WERI-Rb-1 (cell line): ENCODE results near the gene KCNAB1.
"Not testable (repeated sequence)": the region's sequence is repeated elsewhere in the genome, so short reads cannot be mapped to it uniquely, and the experiment has no call there.

Experiments
- DNase-seq: peaks from one replicate; pipeline ENCODE4 v3.0.0-alpha.2; 2020
- H3K27ac ChIP-seq: fragments of 250-450 bp; sonication (Bioruptor Pico); 2 replicates; pipeline ENCODE4 v1.5.1; 2020; ENCODE audit warnings: mild to moderate bottlenecking, moderate library complexity
- H3K27me3 ChIP-seq: fragments of 250-450 bp; sonication (Bioruptor Pico); 2 replicates; pipeline ENCODE4 v1.5.1; 2021; ENCODE audit warnings: mild to moderate bottlenecking, low read depth, moderate library complexity; ENCODE audit not compliant: insufficient read depth, severe bottlenecking
- H3K36me3 ChIP-seq: fragments of 250-450 bp; sonication (Bioruptor Pico); 2 replicates; pipeline ENCODE4 v1.5.1; 2020; ENCODE audit warnings: mild to moderate bottlenecking, moderate library complexity
- H3K4me3 ChIP-seq: 2 replicates; pipeline ENCODE4 v1.5.1; 2011; ENCODE audit warnings: low read depth, mild to moderate bottlenecking, control low read depth, low read length
- H3K9me3 ChIP-seq: fragments of 250-450 bp; sonication (Bioruptor Pico); 2 replicates; pipeline ENCODE4 v1.5.1; 2021; ENCODE audit warnings: mild to moderate bottlenecking, moderate library complexity; ENCODE audit not compliant: severe bottlenecking
- TF ChIP-seq, protein P1 (sequence below): IDR thresholded peaks from 2 replicates; pipeline ENCODE4 v1.5.1; 2011; ENCODE audit warnings: low read depth, mild to moderate bottlenecking, control low read depth, inconsistent platforms, low read length

Gene KCNAB1

DNA sequence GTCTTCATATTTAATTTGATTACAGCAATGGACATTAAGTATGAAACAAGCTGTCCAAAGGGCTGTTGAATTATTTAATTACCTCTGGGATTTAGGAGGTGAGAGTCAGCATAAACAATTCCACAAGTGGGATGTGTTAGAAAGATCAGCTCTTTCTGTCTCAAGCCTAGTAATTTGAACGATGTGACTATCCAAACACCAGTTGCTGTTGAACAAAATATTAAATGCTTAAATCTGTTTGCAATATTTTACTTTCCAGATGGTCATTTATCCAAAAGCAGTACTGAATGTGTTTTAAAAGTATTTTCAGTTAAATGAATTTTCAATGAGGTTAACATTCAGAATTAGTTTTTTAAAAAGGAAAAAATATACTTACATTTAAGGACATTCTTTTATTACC, 12.7 kb downstream of the KCNAB1 start:
- Histone ChIP-seq H3K9me3 (no peaks in the 10 kb centered on the region), H3K4me3 (no peak overlapping the region), H3K36me3 (no peaks in the 10 kb centered on the region), H3K27ac (no peak overlapping the region), H3K27me3 (peaks cover 2% of the 10 kb centered on the region)
- TF ChIP-seq, protein P1, sequence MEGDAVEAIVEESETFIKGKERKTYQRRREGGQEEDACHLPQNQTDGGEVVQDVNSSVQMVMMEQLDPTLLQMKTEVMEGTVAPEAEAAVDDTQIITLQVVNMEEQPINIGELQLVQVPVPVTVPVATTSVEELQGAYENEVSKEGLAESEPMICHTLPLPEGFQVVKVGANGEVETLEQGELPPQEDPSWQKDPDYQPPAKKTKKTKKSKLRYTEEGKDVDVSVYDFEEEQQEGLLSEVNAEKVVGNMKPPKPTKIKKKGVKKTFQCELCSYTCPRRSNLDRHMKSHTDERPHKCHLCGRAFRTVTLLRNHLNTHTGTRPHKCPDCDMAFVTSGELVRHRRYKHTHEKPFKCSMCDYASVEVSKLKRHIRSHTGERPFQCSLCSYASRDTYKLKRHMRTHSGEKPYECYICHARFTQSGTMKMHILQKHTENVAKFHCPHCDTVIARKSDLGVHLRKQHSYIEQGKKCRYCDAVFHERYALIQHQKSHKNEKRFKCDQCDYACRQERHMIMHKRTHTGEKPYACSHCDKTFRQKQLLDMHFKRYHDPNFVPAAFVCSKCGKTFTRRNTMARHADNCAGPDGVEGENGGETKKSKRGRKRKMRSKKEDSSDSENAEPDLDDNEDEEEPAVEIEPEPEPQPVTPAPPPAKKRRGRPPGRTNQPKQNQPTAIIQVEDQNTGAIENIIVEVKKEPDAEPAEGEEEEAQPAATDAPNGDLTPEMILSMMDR = no peak
- DNase-seq = no peak

- no peak overlapping the region for H3K4me3 ChIP-seq
- no peak for DNase-seq
- H3K36me3 ChIP-seq = no peaks in the 10 kb centered on the region
- H3K27ac ChIP-seq = no peak overlapping the region
- H3K27me3 ChIP-seq = no peaks in the 10 kb centered on the region
- TF ChIP-seq, protein P1 = peak; percentile 19; the same call in 1 of the 2 replicates
- no peaks in the 10 kb centered on the region for H3K9me3 ChIP-seq
These were observed 15.7 kb downstream of the KCNAB1 start for GRCh38 chr3:156135921-156136638.

DNA sequence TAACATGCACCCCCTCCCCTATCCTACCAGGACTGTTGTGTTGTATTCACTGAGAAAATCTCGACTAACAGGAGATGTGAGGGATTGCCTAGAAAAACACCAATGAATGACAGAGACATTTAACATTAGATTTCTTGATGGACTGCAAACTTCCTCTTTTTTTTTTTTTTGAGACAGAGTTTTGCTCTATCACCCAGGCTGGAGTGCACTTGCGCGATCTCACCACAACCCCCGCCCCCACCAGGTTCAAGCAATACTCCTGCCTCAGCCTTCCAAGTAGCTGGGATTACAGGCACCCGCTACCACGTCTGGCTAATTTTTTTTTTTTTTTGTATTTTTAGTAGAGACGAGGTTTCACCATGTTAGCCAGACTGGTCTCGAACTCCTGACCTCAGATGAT, 17.0 kb downstream of the KCNAB1 start:
- DNase-seq, H3K4me3 ChIP-seq, H3K36me3 ChIP-seq, H3K27ac ChIP-seq, H3K9me3 ChIP-seq, H3K27me3 ChIP-seq: not testable (repeated sequence)

- no peak for DNase-seq
- H3K27me3 ChIP-seq = no peaks in the 10 kb centered on the region
- no peak overlapping the region for H3K4me3 ChIP-seq
- TF ChIP-seq, protein P1 = no peak
- H3K36me3 ChIP-seq = no peaks in the 10 kb centered on the region
- H3K9me3 ChIP-seq = no peaks in the 10 kb centered on the region
- no peak overlapping the region for H3K27ac ChIP-seq
These were observed 19.7 kb downstream of the KCNAB1 start for GRCh38 chr3:156140001-156140595.

- Histone ChIP-seq H3K9me3 (no peaks in the 10 kb centered on the region), H3K36me3 (no peaks in the 10 kb centered on the region), H3K27me3 (no peaks in the 10 kb centered on the region), H3K4me3 (no peak overlapping the region), H3K27ac (no peak overlapping the region)
- TF ChIP-seq, protein P1 = no peak
- no peak for DNase-seq
These were observed 22.3 kb downstream of the KCNAB1 start for GRCh38 chr3:156142702-156143101.

GRCh38 chr3:156143136-156143535, 22.8 kb downstream of the KCNAB1 start:
- DNase-seq = no peak
- Histone ChIP-seq H3K4me3 (no peak overlapping the region), H3K9me3 (no peaks in the 10 kb centered on the region), H3K27ac (no peak overlapping the region), H3K36me3 (no peaks in the 10 kb centered on the region), H3K27me3 (no peaks in the 10 kb centered on the region)
- TF ChIP-seq, protein P1 = no peak
